Upper lobe of left lung (tissue), 4 donors: ENCODE results near the gene REV3L.

ENCODE experiments used
- EP300 ChIP-seq, 4 donors: sonication (generic); formaldehyde crosslinking; IDR thresholded peaks; one replicate each; pipeline ENCODE4 v1.5.1; 2017; ENCODE audit warnings: antibody characterized with exemption in 4 of 4, control low read depth in 2 of 4
- POLR2A ChIP-seq, 4 donors: fragments of 450-650 bp; IDR thresholded peaks; one replicate each; pipeline ENCODE4 v1.5.1; 2016 to 2017; ENCODE audit warnings: antibody characterized with exemption in 4 of 4, mild to moderate bottlenecking in 2 of 4
- POLR2AphosphoS5 ChIP-seq, 2 donors: sonication (generic); formaldehyde crosslinking; IDR thresholded peaks; one replicate each; pipeline ENCODE4 v1.5.1; 2017; ENCODE audit warnings: antibody characterized with exemption in 2 of 2
- TF ChIP-seq, protein P1 (sequence below), 6 experiments: fragments of 450-650 bp in 4 of 6; fragments of 200-600 bp in 2 of 6; sonication (generic) in 2 of 6; IDR thresholded peaks; one replicate each; pipeline ENCODE4 v1.5.1; 2016 to 2019; ENCODE audit warnings: antibody characterized with exemption in 6 of 6

DNA sequence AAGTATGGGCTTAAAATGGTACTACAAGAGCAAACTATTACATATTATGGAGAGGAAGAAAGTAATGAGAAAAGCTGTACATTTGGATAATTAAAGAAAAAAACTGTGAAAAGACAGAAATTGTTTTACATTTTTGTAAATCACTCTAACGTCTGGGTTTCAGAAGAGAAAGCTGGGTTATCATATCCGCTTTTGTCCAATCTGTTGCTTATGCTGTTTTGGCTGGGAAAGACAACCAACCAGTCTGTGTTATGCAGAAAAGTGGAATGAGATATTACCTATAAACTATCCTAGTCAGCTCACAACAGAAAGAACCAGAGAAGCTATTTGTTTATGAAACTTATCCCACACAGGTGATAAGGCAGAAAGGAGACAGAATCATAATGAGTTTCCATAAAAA, 32.4 kb downstream of the REV3L start:
- TF ChIP-seq POLR2A (IDR thresholded peaks at IDR 0.05) (no peak), EP300 (IDR thresholded peaks at IDR 0.05) (no peak), POLR2AphosphoS5 (IDR thresholded peaks at IDR 0.05) (no peak)
- TF ChIP-seq, protein P1, sequence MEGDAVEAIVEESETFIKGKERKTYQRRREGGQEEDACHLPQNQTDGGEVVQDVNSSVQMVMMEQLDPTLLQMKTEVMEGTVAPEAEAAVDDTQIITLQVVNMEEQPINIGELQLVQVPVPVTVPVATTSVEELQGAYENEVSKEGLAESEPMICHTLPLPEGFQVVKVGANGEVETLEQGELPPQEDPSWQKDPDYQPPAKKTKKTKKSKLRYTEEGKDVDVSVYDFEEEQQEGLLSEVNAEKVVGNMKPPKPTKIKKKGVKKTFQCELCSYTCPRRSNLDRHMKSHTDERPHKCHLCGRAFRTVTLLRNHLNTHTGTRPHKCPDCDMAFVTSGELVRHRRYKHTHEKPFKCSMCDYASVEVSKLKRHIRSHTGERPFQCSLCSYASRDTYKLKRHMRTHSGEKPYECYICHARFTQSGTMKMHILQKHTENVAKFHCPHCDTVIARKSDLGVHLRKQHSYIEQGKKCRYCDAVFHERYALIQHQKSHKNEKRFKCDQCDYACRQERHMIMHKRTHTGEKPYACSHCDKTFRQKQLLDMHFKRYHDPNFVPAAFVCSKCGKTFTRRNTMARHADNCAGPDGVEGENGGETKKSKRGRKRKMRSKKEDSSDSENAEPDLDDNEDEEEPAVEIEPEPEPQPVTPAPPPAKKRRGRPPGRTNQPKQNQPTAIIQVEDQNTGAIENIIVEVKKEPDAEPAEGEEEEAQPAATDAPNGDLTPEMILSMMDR (IDR thresholded peaks at IDR 0.05), result no peak
